Breast epithelium (tissue), 3 donors: ENCODE results near the gene CCDC43.

Source experiments
- POLR2A ChIP-seq: fragments of 450-650 bp; IDR thresholded peaks from one replicate; pipeline ENCODE4 v1.6.1; 2016; ENCODE audit warnings: antibody characterized with exemption, mild to moderate bottlenecking, moderate library complexity
- POLR2AphosphoS5 ChIP-seq, 3 donors: sonication (generic); formaldehyde crosslinking; IDR thresholded peaks; one replicate each; pipeline ENCODE4 v1.6.1; 2017; ENCODE audit warnings: antibody characterized with exemption in 3 of 3
- TF ChIP-seq, protein P1 (sequence below), 3 donors: fragments of 450-650 bp; IDR thresholded peaks; one replicate each; pipeline ENCODE4 v1.5.1; 2016 to 2017; ENCODE audit warnings: antibody characterized with exemption in 3 of 3, mild to moderate bottlenecking in 3 of 3, moderate library complexity in 3 of 3

DNA sequence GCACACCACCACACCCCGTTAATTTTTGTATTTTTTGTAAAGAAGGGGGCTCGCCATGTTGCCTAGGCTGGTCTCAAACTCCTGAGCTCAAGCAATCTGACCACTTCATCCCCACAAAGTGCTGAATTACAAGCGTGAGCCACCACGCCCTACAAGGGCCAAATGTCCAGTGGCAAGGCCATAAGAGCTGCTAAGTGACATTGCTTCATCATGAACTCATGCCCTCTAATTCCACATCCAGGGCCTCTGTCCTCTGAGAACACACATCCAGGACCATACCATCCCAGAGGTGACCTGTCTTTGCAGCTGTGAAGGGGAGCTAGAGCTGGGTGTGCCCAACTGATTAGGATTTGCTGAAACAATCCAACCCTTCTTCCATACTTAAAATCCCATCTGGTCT, 58.9 kb downstream of the CCDC43 start:
- TF ChIP-seq POLR2A (no peak), POLR2AphosphoS5 (IDR thresholded peaks at IDR 0.05) (no peak)
- TF ChIP-seq, protein P1, sequence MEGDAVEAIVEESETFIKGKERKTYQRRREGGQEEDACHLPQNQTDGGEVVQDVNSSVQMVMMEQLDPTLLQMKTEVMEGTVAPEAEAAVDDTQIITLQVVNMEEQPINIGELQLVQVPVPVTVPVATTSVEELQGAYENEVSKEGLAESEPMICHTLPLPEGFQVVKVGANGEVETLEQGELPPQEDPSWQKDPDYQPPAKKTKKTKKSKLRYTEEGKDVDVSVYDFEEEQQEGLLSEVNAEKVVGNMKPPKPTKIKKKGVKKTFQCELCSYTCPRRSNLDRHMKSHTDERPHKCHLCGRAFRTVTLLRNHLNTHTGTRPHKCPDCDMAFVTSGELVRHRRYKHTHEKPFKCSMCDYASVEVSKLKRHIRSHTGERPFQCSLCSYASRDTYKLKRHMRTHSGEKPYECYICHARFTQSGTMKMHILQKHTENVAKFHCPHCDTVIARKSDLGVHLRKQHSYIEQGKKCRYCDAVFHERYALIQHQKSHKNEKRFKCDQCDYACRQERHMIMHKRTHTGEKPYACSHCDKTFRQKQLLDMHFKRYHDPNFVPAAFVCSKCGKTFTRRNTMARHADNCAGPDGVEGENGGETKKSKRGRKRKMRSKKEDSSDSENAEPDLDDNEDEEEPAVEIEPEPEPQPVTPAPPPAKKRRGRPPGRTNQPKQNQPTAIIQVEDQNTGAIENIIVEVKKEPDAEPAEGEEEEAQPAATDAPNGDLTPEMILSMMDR (IDR thresholded peaks at IDR 0.05): no peak
